Ovary (tissue), 3 donors: ENCODE results near the gene LARGE2.

ENCODE experiments used
- CTCF ChIP-seq, 3 donors: fragments of 450-650 bp in 2 of 3; fragments of 200-600 bp in 1 of 3; IDR thresholded peaks; one replicate each; pipeline versions ENCODE4 v1.5.1 to v1.8.0; 2016 to 2022; ENCODE audit warnings: antibody characterized with exemption in 3 of 3, mild to moderate bottlenecking in 1 of 3
- POLR2A ChIP-seq: fragments of 450-650 bp; IDR thresholded peaks from one replicate; pipeline ENCODE4 v1.6.1; 2017; ENCODE audit warnings: antibody characterized with exemption, mild to moderate bottlenecking, moderate library complexity
- donor health status: DM: no; HTN: no; CAD: no.

GRCh38 chr11:45921561-45922424 is 663 bp upstream of the LARGE2 start:
- TF ChIP-seq CTCF (IDR thresholded peaks at IDR 0.05) (no peak), POLR2A (no peak)
